Astrocyte (in vitro differentiated cells and primary cell): ENCODE results near the gene RPL12. TPM values are rescaled to one million over a fixed set of nuclear protein-coding genes. Genes with fewer than 3 reads are reported as not detected.

ENCODE experiments used
- DNase-seq: peaks from one replicate; pipeline ENCODE4 v3.0.0-alpha.2; 2010; ENCODE audit warnings: low read depth
- FAIRE-seq: peaks from 2 replicates; lab custom pipeline; 2011; peaks lifted over from hg19 to GRCh38; lab: Jason Lieb, UNC
- H2AFZ ChIP-seq: 2 replicates; pipeline ENCODE4 v1.6.0; 2012; ENCODE audit warnings: low read depth, low read length, inconsistent platforms
- H3K27ac ChIP-seq: 2 replicates; pipeline ENCODE4 v1.5.1; 2011; ENCODE audit warnings: low read depth, low read length, inconsistent platforms
- H3K27me3 ChIP-seq: 2 replicates; pipeline ENCODE4 v1.6.0; 2011; ENCODE audit warnings: low read length, inconsistent platforms; ENCODE audit not compliant: insufficient read depth
- H3K36me3 ChIP-seq: 2 replicates; pipeline ENCODE4 v1.5.1; 2011; ENCODE audit warnings: low read length, inconsistent platforms; ENCODE audit not compliant: insufficient read depth
- H3K4me1 ChIP-seq: 2 replicates; pipeline ENCODE4 v1.5.1; 2011; ENCODE audit warnings: low read length, inconsistent platforms; ENCODE audit not compliant: insufficient read depth
- H3K4me2 ChIP-seq: 2 replicates; pipeline ENCODE4 v1.6.0; 2012; ENCODE audit warnings: low read length, inconsistent platforms
- H3K4me3 ChIP-seq: 2 replicates; pipeline ENCODE4 v1.5.1; 2011; ENCODE audit warnings: low read depth, mild to moderate bottlenecking, low read length, inconsistent platforms; ENCODE audit not compliant: insufficient read depth
- H3K79me2 ChIP-seq: 2 replicates; pipeline ENCODE4 v1.6.0; 2012; ENCODE audit warnings: mild to moderate bottlenecking, low read length, inconsistent platforms; ENCODE audit not compliant: insufficient read depth
- H3K9ac ChIP-seq: 2 replicates; pipeline ENCODE4 v1.6.0; 2012; ENCODE audit warnings: mild to moderate bottlenecking, low read length, inconsistent platforms
- H3K9me3 ChIP-seq: 2 replicates; pipeline ENCODE4 v1.5.1; 2012; ENCODE audit warnings: low read depth, mild to moderate bottlenecking, low read length, inconsistent platforms; ENCODE audit not compliant: insufficient read depth
- H4K20me1 ChIP-seq: 2 replicates; pipeline ENCODE4 v1.6.0; 2012; ENCODE audit warnings: low read length, inconsistent platforms; ENCODE audit not compliant: insufficient read depth
- H3K27ac Mint-ChIP-seq: one replicate; pipeline ENCODE4 v1.8.0; 2021; ENCODE audit warnings: mild to moderate bottlenecking, mixed read lengths; ENCODE audit not compliant: unreplicated experiment
- H3K27me3 Mint-ChIP-seq: one replicate; pipeline ENCODE4 v1.8.0; 2021; ENCODE audit warnings: low read depth, mixed read lengths; ENCODE audit not compliant: unreplicated experiment
- H3K36me3 Mint-ChIP-seq: one replicate; pipeline ENCODE4 v1.8.0; 2021; ENCODE audit warnings: low read depth, mixed read lengths; ENCODE audit not compliant: unreplicated experiment
- H3K4me1 Mint-ChIP-seq: one replicate; pipeline ENCODE4 v1.8.0; 2021; ENCODE audit warnings: low read depth, mixed read lengths; ENCODE audit not compliant: unreplicated experiment
- H3K4me3 Mint-ChIP-seq: one replicate; pipeline ENCODE4 v1.8.0; 2021; ENCODE audit warnings: mild to moderate bottlenecking, moderate library complexity, mixed read lengths; ENCODE audit not compliant: unreplicated experiment
- H3K9me3 Mint-ChIP-seq: one replicate; pipeline ENCODE4 v1.8.0; 2021; ENCODE audit warnings: mild to moderate bottlenecking, mixed read lengths; ENCODE audit not compliant: unreplicated experiment
- EZH2 ChIP-seq: IDR thresholded peaks from 2 replicates; pipeline ENCODE4 v1.6.1; 2012; ENCODE audit warnings: mild to moderate bottlenecking, low read length, inconsistent platforms; ENCODE audit not compliant: insufficient read depth
- total RNA-seq: library from RNA; stranded (reverse); gene quantifications from 2 replicates; pipeline ENCODE4 v1.2.1, GENCODE V29; 2021
- TF ChIP-seq, protein P1 (sequence below): IDR thresholded peaks from 2 replicates; pipeline ENCODE4 v1.5.1; 2011; ENCODE audit warnings: low read depth, mild to moderate bottlenecking, inconsistent platforms, low read length, moderate library complexity; ENCODE audit not compliant: insufficient read depth

RPL12 gene
- total RNA-seq, 1 donor from 2014 or later = 1,189 TPM

DNA sequence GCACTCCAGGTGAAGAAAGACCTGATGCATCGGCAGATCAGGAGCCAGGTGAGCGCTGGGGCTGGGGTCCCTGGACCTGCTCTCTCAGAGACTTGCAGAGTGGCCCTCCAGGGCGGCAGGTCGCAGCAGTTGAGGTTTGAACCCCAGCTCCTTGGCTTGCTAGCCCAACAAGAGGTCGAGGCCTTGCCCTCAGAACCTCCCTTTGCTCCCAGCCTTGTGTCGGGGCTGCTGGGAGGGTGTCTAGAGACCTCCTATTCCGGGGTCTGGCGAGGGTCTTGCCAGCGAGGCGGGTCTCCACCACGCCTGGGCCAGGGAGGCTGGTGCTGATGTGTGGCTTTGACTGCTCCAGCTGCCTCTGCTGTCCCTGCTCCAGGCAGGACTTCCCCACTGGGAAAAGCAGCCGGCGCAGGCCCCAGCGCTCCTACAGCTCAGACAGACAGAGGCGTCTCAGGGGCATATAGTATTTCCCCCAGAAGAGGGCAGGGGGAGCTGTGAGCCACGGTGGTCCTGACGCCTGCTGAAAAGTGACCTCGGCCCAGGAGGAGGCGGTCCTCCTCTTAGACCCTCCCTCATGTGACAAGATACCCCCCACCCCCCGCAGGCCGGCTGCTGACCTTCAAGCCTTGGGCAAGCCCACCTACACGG lies 38.4 kb upstream of the RPL12 start:
- Mint-ChIP-seq H3K9me3 (no peaks in the 10 kb centered on the region), H3K27me3 (no peaks in the 10 kb centered on the region), H3K4me1 (peaks cover 7% of the 10 kb centered on the region), H3K27ac (peak overlapping the region; percentile 34), H3K36me3 (peaks cover 18% of the 10 kb centered on the region), H3K4me3 (no peak overlapping the region)
- Histone ChIP-seq H3K9ac (no peak overlapping the region), H4K20me1 (peaks cover 26% of the 10 kb centered on the region), H3K4me1 (no peaks in the 10 kb centered on the region), H3K27ac (no peak overlapping the region), H3K27me3 (no peaks in the 10 kb centered on the region), H3K9me3 (no peaks in the 10 kb centered on the region), H2AFZ (no peak overlapping the region), H3K79me2 (no peaks in the 10 kb centered on the region), H3K4me2 (no peak overlapping the region), H3K36me3 (peaks cover 2% of the 10 kb centered on the region), H3K4me3 (no peak overlapping the region)
- FAIRE-seq (no peak), DNase-seq (no peak)
- TF ChIP-seq, protein P1, sequence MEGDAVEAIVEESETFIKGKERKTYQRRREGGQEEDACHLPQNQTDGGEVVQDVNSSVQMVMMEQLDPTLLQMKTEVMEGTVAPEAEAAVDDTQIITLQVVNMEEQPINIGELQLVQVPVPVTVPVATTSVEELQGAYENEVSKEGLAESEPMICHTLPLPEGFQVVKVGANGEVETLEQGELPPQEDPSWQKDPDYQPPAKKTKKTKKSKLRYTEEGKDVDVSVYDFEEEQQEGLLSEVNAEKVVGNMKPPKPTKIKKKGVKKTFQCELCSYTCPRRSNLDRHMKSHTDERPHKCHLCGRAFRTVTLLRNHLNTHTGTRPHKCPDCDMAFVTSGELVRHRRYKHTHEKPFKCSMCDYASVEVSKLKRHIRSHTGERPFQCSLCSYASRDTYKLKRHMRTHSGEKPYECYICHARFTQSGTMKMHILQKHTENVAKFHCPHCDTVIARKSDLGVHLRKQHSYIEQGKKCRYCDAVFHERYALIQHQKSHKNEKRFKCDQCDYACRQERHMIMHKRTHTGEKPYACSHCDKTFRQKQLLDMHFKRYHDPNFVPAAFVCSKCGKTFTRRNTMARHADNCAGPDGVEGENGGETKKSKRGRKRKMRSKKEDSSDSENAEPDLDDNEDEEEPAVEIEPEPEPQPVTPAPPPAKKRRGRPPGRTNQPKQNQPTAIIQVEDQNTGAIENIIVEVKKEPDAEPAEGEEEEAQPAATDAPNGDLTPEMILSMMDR = no peak
- no peak for TF ChIP-seq EZH2

DNA sequence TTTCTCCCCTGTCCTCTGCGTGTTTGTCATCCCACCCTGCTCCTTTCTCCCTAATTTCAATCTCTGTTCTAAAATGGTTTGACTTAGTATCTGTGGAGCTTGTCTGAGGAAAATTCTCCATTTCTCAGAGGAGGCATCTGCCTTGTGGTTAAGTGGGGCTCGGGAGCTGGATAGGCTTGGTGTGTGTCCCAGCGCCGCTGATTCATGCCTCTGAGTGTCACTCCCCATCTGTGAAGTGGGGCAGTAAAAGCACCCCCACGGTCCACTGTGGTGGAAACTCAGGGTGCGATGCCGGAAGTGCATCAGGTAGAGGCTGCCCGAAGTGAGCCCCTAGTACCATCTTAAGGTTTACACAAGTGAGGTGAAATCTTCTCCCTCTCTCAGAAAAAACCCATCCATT lies 37.7 kb upstream of the RPL12 start:
- H3K27me3 Mint-ChIP-seq = no peaks in the 10 kb centered on the region

More for the DNA sequence above, 37.7 kb upstream of the RPL12 start:
- Mint-ChIP-seq H3K36me3 (peaks cover 18% of the 10 kb centered on the region), H3K4me1 (peaks cover 7% of the 10 kb centered on the region), H3K4me3 (no peak overlapping the region), H3K9me3 (no peaks in the 10 kb centered on the region), H3K27ac (peak overlapping the region; percentile 0)
- no peak overlapping the region for H3K4me2 ChIP-seq
- H3K9me3 ChIP-seq = no peaks in the 10 kb centered on the region
- H3K36me3 ChIP-seq = no peaks in the 10 kb centered on the region
- no peak overlapping the region for H3K9ac ChIP-seq
- H2AFZ ChIP-seq = no peak overlapping the region
- no peaks in the 10 kb centered on the region for H3K27me3 ChIP-seq
- TF ChIP-seq EZH2 = no peak
- TF ChIP-seq, protein P1 = no peak
- no peak overlapping the region for H3K27ac ChIP-seq
- peaks cover 25% of the 10 kb centered on the region for H4K20me1 ChIP-seq
- DNase-seq = no peak
- FAIRE-seq = no peak
- H3K79me2 ChIP-seq = no peaks in the 10 kb centered on the region
- no peak overlapping the region for H3K4me3 ChIP-seq
- no peaks in the 10 kb centered on the region for H3K4me1 ChIP-seq
